ENCODE measurements around the gene AIF1. TPM values are rescaled to one million over a fixed set of nuclear protein-coding genes. Genes with fewer than 3 reads are reported as not detected.

Gene AIF1
- total RNA-seq, 1 experiment from 2014 or later: 2.2 TPM

DNA sequence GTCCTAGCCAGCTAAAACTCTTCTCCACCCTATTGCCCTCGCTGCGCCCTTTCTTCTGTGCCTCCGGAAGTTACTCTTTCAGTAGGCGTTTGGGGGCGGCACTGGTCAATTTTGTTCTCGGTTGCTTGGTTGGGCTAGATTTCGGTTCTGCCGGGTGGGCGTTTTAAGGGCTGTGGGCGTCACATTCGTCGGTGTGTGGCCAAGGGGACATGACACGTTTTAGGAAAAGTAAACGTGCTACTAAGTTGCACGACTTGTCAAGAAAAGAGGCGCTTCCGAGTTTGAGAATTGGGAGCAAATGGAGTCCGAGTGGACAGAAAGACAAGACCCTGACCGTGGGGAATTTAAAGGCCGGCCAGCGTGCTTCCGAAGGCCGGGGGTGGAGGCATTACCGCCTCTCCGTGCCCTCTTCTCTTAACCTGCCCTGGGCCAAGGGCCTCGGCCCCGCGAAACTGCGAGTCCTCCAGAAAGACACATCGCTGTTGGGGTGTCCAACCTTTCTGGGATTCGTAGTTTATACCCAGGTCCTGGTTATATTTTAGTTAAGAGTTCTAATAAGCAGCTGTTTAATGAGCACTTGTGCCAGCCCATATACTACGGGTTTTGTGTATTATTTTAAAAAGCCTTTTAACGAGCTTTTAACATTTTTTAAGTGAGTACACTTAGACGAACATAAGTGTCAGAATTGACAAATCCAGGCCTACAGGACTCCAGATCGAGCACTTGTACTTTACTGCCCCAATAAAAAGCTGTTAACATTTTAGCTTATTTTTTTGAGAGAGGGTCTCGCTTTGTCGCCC is 38.1 kb downstream of the AIF1 start:
- peak overlapping the region; percentile 97 for H3K4me3 ChIP-seq (ENCODE audit: low read depth, low read length)
- DNase-seq: peak in 1 of 2 experiments; percentile 90
- H3K36me3 ChIP-seq (ENCODE audit: control insufficient read depth, insufficient read depth, low read length): peaks cover 7% of the 10 kb centered on the region
- Mint-ChIP-seq H3K27ac (ENCODE audit: unreplicated experiment) (peak overlapping the region; percentile 99), H3K4me3 (ENCODE audit: unreplicated experiment) (peak overlapping the region; percentile 98), H3K9me3 (ENCODE audit: unreplicated experiment) (no peaks in the 10 kb centered on the region), H3K36me3 (ENCODE audit: insufficient read depth, unreplicated experiment) (peaks cover 68% of the 10 kb centered on the region), H3K27me3 (ENCODE audit: insufficient read depth, unreplicated experiment) (no peaks in the 10 kb centered on the region), H3K4me1 (ENCODE audit: low read depth, unreplicated experiment) (peaks cover 26% of the 10 kb centered on the region)
- TF ChIP-seq, protein P1, sequence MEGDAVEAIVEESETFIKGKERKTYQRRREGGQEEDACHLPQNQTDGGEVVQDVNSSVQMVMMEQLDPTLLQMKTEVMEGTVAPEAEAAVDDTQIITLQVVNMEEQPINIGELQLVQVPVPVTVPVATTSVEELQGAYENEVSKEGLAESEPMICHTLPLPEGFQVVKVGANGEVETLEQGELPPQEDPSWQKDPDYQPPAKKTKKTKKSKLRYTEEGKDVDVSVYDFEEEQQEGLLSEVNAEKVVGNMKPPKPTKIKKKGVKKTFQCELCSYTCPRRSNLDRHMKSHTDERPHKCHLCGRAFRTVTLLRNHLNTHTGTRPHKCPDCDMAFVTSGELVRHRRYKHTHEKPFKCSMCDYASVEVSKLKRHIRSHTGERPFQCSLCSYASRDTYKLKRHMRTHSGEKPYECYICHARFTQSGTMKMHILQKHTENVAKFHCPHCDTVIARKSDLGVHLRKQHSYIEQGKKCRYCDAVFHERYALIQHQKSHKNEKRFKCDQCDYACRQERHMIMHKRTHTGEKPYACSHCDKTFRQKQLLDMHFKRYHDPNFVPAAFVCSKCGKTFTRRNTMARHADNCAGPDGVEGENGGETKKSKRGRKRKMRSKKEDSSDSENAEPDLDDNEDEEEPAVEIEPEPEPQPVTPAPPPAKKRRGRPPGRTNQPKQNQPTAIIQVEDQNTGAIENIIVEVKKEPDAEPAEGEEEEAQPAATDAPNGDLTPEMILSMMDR (IDR thresholded peaks at IDR 0.05; ENCODE audit: insufficient read depth in 1 of 2, low read depth in 1 of 2, low read length in 1 of 2, severe bottlenecking in 1 of 2, unreplicated experiment in 1 of 2): peak in 1 of 2 experiments; percentile 16
- no peaks in the 10 kb centered on the region for H3K9me3 ChIP-seq
- POLR2A ChIA-PET: interaction anchor here (0.7 to 1.8 kb wide), 7 partner anchors 8 to 210 kb away, joined by 3 to 17 read pairs (median 7); partner anchors contain the start of genes C6orf47, GPANK1, HSPA1B and LSM2
- H3K4me1 ChIP-seq: peaks cover 36% of the 10 kb centered on the region
- CTCF ChIA-PET: interaction anchor here (0.6 to 1.5 kb wide), 4 partner anchors 7 to 210 kb away, joined by 3 to 6 read pairs (median 3); partner anchors contain the start of genes C6orf47, GPANK1 and NEU1
- BruUV-seq (replicated peaks): TSS peak; percentile 95
- intact Hi-C loops (cut with micrococcal nuclease; ENCODE audit: unreplicated experiment): loop anchor here (1.0 to 2.0 kb wide), 3 partner anchors 7 to 32 kb away; partner anchors contain the start of genes C6orf47 and PRRC2A
- H3K27me3 ChIP-seq (replicated peaks; ENCODE audit: control insufficient read depth, insufficient read depth, low read length): no peaks in the 10 kb centered on the region

- H3K4me1 Mint-ChIP-seq (ENCODE audit: low read depth, unreplicated experiment): peaks cover 41% of the 10 kb centered on the region
- H3K4me3 Mint-ChIP-seq (ENCODE audit: unreplicated experiment): no peak overlapping the region
- H3K9me3 Mint-ChIP-seq (ENCODE audit: unreplicated experiment): no peaks in the 10 kb centered on the region
- peaks cover 65% of the 10 kb centered on the region for H3K36me3 Mint-ChIP-seq (ENCODE audit: insufficient read depth, unreplicated experiment)
- POLR2A ChIA-PET: interaction anchor here (0.6 to 1.7 kb wide), 11 partner anchors 8 to 208 kb away, joined by 3 to 25 read pairs (median 4); partner anchors contain the start of genes CSNK2B, DDX39B, GPANK1 and HSPA1A
- Histone ChIP-seq H3K9me3 (no peaks in the 10 kb centered on the region), H3K4me1 (peaks cover 46% of the 10 kb centered on the region), H3K4me3 (ENCODE audit: low read depth, low read length) (peak overlapping the region; percentile 6; the same call in 1 of the 2 replicates), H3K27me3 (replicated peaks; ENCODE audit: control insufficient read depth, insufficient read depth, low read length) (no peaks in the 10 kb centered on the region), H3K36me3 (ENCODE audit: control insufficient read depth, insufficient read depth, low read length) (peaks cover 7% of the 10 kb centered on the region)
- peak overlapping the region; percentile 74 for H3K27ac Mint-ChIP-seq (ENCODE audit: unreplicated experiment)
- intact Hi-C loops (cut with micrococcal nuclease; ENCODE audit: unreplicated experiment): loop anchor here (2.0 kb wide), 1 partner anchor 108 kb away; the partner anchor contains the start of genes ATP6V1G2 and NFKBIL1
- CTCF ChIA-PET: interaction anchor here (0.6 to 1.1 kb wide), 3 partner anchors 28 to 108 kb away, joined by 3 to 4 read pairs (median 3); partner anchors contain the start of gene ATP6V1G2
- TF ChIP-seq, protein P1 (IDR thresholded peaks at IDR 0.05; ENCODE audit: insufficient read depth in 1 of 2, low read depth in 1 of 2, low read length in 1 of 2, severe bottlenecking in 1 of 2, unreplicated experiment in 1 of 2): no peak
- no peaks in the 10 kb centered on the region for H3K27me3 Mint-ChIP-seq (ENCODE audit: insufficient read depth, unreplicated experiment)
- no peak for DNase-seq
- BruUV-seq (replicated peaks): no TSS peak
These were observed 39.7 kb downstream of the AIF1 start for GRCh38 chr6:31654574-31655348.

Measured in Caco-2 (cell line).